ENCODE data around the gene LONP2. TPM values are rescaled to one million over a fixed set of nuclear protein-coding genes. Genes with fewer than 3 reads are reported as not detected.

Gene LONP2
- total and polyA plus RNA-seq, 9 of the 15 experiments (the other 6 are each of a cell fraction or from before 2014, with no cell fraction given) = 8.1 to 41.2 (median 25.6) TPM

GRCh38 chr16:48225456-48225855, 18.6 kb upstream of the LONP2 start (continued):
- no peak for TF ChIP-seq HBP1 (CRISPR knock-in tag; IDR thresholded peaks at IDR 0.05)
- no peak for TF ChIP-seq RFX7 (CRISPR knock-in tag; IDR thresholded peaks at IDR 0.05)
- no peak for TF ChIP-seq HDGF (IDR thresholded peaks at IDR 0.05)
- no peak for TF ChIP-seq PHF8 (IDR thresholded peaks at IDR 0.05; ENCODE audit: borderline replicate concordance, low read length)

GRCh38 chr16:48231727-48232492, 12.2 kb upstream of the LONP2 start:
- H3K4me1 ChIP-seq (replicated peaks in 1 of 2; ENCODE audit: control insufficient read depth in 2 of 2, insufficient read depth in 2 of 2, low read length in 2 of 2) = no peaks in the 10 kb centered on the region
- intact Hi-C loops (cut with micrococcal nuclease) (loop anchor here (5.0 to 10.0 kb wide), 3 partner anchors 203 to 390 kb away; no protein-coding TSS in a partner anchor), in situ Hi-C loops (cut with MboI) (no loop called here)
- 9% methylated on average over 11 of the region's 11 CpGs for WGBS (ENCODE audit: insufficient coverage, low coverage, missing lambda C conversion rate)
- H3K4me2 ChIP-seq (ENCODE audit: insufficient read depth, low read length) = no peak overlapping the region
- no peak for FAIRE-seq
- H2AFZ ChIP-seq (ENCODE audit: low read depth, low read length) = no peak overlapping the region
- no TSS peak for BruUV-seq (replicated peaks)
- ChIA-PET CTCF (ENCODE audit: low intra/inter-chr PET ratio) (interaction anchor here (0.6 to 0.9 kb wide), 2 partner anchors 204 to 398 kb away, joined by 4 to 9 read pairs; no protein-coding TSS in a partner anchor), POLR2A (interaction anchor here (0.6 kb wide), 1 partner anchor 282 kb away, joined by 3 read pairs; no protein-coding TSS in a partner anchor)
- no peak overlapping the region for H3K27ac ChIP-seq (ENCODE audit: extremely low read depth, low read depth, low read length)
- no peak overlapping the region for H3K4me3 ChIP-seq
- no peaks in the 10 kb centered on the region for H3K36me3 ChIP-seq (ENCODE audit: control insufficient read depth, insufficient read depth, low read length)
- no peak overlapping the region for H3K9ac ChIP-seq (ENCODE audit: insufficient read depth in 1 of 2, low read depth in 2 of 2, low read length in 2 of 2)
- H3K9me1 ChIP-seq (ENCODE audit: control insufficient read depth, insufficient read depth, low read length) = no peaks in the 10 kb centered on the region
- H4K20me1 ChIP-seq (replicated peaks; ENCODE audit: control insufficient read depth, insufficient read depth, low read length) = no peaks in the 10 kb centered on the region
- H3K9me3 ChIP-seq (replicated peaks; ENCODE audit: control insufficient read depth, insufficient read depth, low read depth, low read length) = no peaks in the 10 kb centered on the region
- peak; percentile 95 for ATAC-seq
- DNase-seq (ENCODE audit: extremely low read depth in 1 of 4, low spot score in 3 of 4) = peak in 2 of 4 experiments; percentile 25 to 46
- no peaks in the 10 kb centered on the region for H3K79me2 ChIP-seq (ENCODE audit: control insufficient read depth, insufficient read depth, low read length)
- H3K27me3 ChIP-seq (ENCODE audit: control insufficient read depth in 2 of 2, insufficient read depth in 2 of 2, low read length in 2 of 2) = peaks cover 12 to 24% of the 10 kb centered on the region in 2 experiments
- TF ChIP-seq REST (IDR thresholded peaks at IDR 0.05; ENCODE audit: borderline replicate concordance) (peak; percentile 20; the same call in 1 of the 2 replicates), REST (CRISPR knock-in tag; IDR thresholded peaks at IDR 0.05; ENCODE audit: low read depth) (no peak), NR0B1 (IDR thresholded peaks at IDR 0.05; ENCODE audit: partially characterized antibody) (no peak), RBM17 (IDR thresholded peaks at IDR 0.05; ENCODE audit: borderline replicate concordance, low read depth, low read length) (no peak), MAFK (IDR thresholded peaks at IDR 0.05; ENCODE audit: low read length) (no peak)
